ENCODE data around the gene CCN2. TPM values are rescaled to one million over a fixed set of nuclear protein-coding genes. Genes with fewer than 3 reads are reported as not detected.

The CCN2 gene
- total RNA-seq, 1 experiment from 2014 or later: 3.1 TPM

DNA sequence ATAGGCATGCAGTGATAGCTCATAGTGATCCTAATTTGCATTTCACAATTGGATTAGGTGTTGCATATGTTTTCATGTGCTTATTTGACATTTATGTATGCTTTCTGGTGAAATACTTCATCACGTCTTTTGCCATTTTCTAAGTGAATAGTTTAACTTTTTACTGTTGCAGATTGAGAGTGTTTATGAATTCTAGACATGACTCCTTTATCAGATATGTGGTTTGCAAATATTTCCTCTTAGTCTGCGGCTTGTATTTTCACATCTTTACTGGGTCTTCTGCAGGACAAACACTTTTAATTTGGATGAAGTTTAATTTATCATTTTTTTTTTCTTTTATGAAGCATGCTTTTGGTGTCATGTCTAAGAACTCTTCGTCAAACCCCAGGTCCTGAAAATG lies 39.2 kb downstream of the CCN2 start:
- intact Hi-C loops (cut with micrococcal nuclease): loop anchor here (2.0 kb wide), 1 partner anchor 129 kb away; no protein-coding TSS in a partner anchor
- ChIA-PET POLR2A (no interaction called here), RAD21 (ENCODE audit: low non-redundant PET in 1 of 2, low total read pairs in 2 of 2, uncharacterized antibody in 2 of 2, unreplicated experiment in 2 of 2) (no interaction called here), CTCF (interaction anchor here (2.0 to 4.0 kb wide), 2 partner anchors 129 to 216 kb away, joined by 6 to 60 read pairs; no protein-coding TSS in a partner anchor)
- H3K79me2 ChIP-seq (ENCODE audit: insufficient read depth, low read length): no peaks in the 10 kb centered on the region
- ATAC-seq: no peak
- H3K4me2 ChIP-seq (ENCODE audit: low read length): no peak overlapping the region
- TF ChIP-seq EGR1 (IDR thresholded peaks at IDR 0.05; ENCODE audit: low read depth): no peak
- TF ChIP-seq, protein P1, sequence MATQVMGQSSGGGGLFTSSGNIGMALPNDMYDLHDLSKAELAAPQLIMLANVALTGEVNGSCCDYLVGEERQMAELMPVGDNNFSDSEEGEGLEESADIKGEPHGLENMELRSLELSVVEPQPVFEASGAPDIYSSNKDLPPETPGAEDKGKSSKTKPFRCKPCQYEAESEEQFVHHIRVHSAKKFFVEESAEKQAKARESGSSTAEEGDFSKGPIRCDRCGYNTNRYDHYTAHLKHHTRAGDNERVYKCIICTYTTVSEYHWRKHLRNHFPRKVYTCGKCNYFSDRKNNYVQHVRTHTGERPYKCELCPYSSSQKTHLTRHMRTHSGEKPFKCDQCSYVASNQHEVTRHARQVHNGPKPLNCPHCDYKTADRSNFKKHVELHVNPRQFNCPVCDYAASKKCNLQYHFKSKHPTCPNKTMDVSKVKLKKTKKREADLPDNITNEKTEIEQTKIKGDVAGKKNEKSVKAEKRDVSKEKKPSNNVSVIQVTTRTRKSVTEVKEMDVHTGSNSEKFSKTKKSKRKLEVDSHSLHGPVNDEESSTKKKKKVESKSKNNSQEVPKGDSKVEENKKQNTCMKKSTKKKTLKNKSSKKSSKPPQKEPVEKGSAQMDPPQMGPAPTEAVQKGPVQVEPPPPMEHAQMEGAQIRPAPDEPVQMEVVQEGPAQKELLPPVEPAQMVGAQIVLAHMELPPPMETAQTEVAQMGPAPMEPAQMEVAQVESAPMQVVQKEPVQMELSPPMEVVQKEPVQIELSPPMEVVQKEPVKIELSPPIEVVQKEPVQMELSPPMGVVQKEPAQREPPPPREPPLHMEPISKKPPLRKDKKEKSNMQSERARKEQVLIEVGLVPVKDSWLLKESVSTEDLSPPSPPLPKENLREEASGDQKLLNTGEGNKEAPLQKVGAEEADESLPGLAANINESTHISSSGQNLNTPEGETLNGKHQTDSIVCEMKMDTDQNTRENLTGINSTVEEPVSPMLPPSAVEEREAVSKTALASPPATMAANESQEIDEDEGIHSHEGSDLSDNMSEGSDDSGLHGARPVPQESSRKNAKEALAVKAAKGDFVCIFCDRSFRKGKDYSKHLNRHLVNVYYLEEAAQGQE (IDR thresholded peaks at IDR 0.05; ENCODE audit: low read depth): no peak
- TF ChIP-seq FOSL1 (IDR thresholded peaks at IDR 0.05; ENCODE audit: low read depth): no peak
- no peak for TF ChIP-seq RAD21 (IDR thresholded peaks at IDR 0.05; ENCODE audit: low read depth)
- TF ChIP-seq ELF1 (IDR thresholded peaks at IDR 0.05; ENCODE audit: borderline replicate concordance, low read depth): no peak
- no peak for TF ChIP-seq CBX3 (IDR thresholded peaks at IDR 0.05; ENCODE audit: low read depth)
- no peak for TF ChIP-seq TCF7L2 (IDR thresholded peaks at IDR 0.05; ENCODE audit: borderline replicate concordance, extremely low read depth, insufficient read depth, insufficient read length)
- no peak for TF ChIP-seq EZH2 (IDR thresholded peaks at IDR 0.05)
- no peak for TF ChIP-seq YY1 (IDR thresholded peaks at IDR 0.05; ENCODE audit: extremely low read depth, insufficient replicate concordance, low read depth, low read length)
- no peak for TF ChIP-seq SIN3A (IDR thresholded peaks at IDR 0.05; ENCODE audit: low read depth)
- TF ChIP-seq JUND (IDR thresholded peaks at IDR 0.05): no peak
- TF ChIP-seq, protein P2, sequence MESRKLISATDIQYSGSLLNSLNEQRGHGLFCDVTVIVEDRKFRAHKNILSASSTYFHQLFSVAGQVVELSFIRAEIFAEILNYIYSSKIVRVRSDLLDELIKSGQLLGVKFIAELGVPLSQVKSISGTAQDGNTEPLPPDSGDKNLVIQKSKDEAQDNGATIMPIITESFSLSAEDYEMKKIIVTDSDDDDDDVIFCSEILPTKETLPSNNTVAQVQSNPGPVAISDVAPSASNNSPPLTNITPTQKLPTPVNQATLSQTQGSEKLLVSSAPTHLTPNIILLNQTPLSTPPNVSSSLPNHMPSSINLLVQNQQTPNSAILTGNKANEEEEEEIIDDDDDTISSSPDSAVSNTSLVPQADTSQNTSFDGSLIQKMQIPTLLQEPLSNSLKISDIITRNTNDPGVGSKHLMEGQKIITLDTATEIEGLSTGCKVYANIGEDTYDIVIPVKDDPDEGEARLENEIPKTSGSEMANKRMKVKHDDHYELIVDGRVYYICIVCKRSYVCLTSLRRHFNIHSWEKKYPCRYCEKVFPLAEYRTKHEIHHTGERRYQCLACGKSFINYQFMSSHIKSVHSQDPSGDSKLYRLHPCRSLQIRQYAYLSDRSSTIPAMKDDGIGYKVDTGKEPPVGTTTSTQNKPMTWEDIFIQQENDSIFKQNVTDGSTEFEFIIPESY (IDR thresholded peaks at IDR 0.05; ENCODE audit: extremely low read depth, insufficient replicate concordance, low read length): no peak
- TF ChIP-seq EZH2phosphoT487 (IDR thresholded peaks at IDR 0.05; ENCODE audit: borderline replicate concordance): no peak
- no peaks in the 10 kb centered on the region for H3K27me3 ChIP-seq (ENCODE audit: insufficient read depth, low read length)
- 0 out of 4 replicates have a peak, but pooled peaks cover 0 to 7% of the 10 kb centered on the region in 2 experiments for H3K4me1 ChIP-seq (ENCODE audit: control insufficient read depth in 1 of 2, insufficient read depth in 2 of 2, low read length in 2 of 2)
- no peaks in the 10 kb centered on the region for H3K9me3 ChIP-seq (ENCODE audit: control insufficient read depth in 1 of 2, insufficient read depth in 1 of 2, low read depth in 1 of 2, low read length in 2 of 2)
- H3K9me2 ChIP-seq (ENCODE audit: insufficient read depth): no peaks in the 10 kb centered on the region
- BruUV-seq (replicated peaks): no TSS peak
- DNase-seq (ENCODE audit: low read depth, low spot score): no peak
- no peaks in the 10 kb centered on the region for H4K20me1 ChIP-seq (ENCODE audit: insufficient read depth)
- no peak overlapping the region for H3K9ac ChIP-seq (ENCODE audit: low read length)
- H3K36me3 ChIP-seq (ENCODE audit: control insufficient read depth in 1 of 2, insufficient read depth in 2 of 2, low read length in 2 of 2): no peaks in the 10 kb centered on the region
- H3K4me3 ChIP-seq (replicated peaks in 1 of 2; ENCODE audit: low read depth in 1 of 2, low read length in 2 of 2): no peak overlapping the region
- H2AFZ ChIP-seq (ENCODE audit: low read depth, low read length, poor library complexity, severe bottlenecking): no peak overlapping the region
- no peak overlapping the region for H3K27ac ChIP-seq (ENCODE audit: low read depth, low read length)
